NCI-H2081 (cell line): Measurements from ENCODE around the gene SMYD3.

ENCODE experiments used
- DNase-seq, 2 experiments: peaks; one replicate each; lab custom pipeline; 2025; lab: John Stamatoyannopoulos, UW

Gene SMYD3

DNA sequence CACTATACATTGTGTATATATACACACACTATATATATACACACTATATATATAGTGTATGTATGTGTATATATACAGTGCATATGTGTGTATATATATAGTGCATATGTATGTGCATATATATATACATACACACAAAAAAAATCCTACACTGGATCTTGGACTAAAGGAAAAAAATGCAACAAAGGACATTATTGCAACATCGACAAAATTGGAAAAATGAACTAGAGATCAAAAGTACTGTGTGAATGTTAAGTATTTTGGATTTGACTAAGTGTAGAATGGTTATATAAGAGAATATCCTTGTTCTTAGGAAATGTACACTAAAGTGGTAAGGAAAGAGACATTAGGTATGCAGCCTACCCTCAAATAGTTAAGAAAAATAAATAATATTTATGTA, 36.5 kb downstream of the SMYD3 start:
- no peak for DNase-seq

DNA sequence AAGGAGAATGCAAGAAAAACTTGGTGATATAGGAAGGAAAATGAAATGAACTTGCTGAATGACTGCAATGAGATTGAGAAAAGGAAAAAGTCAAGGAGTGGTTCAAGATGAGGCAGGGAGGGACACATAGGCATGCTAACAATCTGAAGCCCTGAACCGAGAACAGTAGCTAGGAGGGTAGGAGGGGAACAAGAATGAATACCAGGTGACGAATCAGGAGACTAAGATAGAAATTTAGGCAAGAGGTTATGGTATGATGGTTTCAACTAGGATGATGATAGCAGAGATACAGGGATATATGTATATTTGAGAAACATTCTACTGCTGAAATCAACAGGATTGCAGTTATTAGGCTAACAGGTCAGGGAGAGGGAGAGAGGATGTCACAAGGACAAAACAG, 44.1 kb downstream of the SMYD3 start:
- DNase-seq, result no peak

GRCh38 chr1:246460406-246460805, 46.7 kb downstream of the SMYD3 start:
- no peak for DNase-seq

GRCh38 chr1:246459221-246459620, 47.9 kb downstream of the SMYD3 start:
- DNase-seq, result no peak

DNA sequence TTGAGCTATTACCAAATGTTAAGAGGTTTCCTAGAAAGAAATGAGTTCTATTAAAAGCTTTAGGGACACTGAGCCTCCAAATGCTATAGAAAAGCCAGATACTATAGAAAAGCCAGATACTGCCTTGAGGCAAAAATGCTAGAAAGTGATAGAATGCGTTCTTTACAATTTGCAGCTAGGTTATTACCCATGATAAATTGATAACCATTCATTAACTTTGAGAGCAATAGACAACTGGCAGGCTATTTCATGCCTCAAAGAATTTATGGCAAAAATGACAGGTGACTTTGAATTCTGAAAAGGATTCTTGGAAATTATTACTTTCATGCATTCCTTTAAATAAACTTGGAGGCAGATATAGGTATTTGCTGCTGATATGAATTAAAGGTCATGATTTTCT, 51.6 kb downstream of the SMYD3 start:
- DNase-seq, result no peak

GRCh38 chr1:246454655-246455054, 52.4 kb downstream of the SMYD3 start:
- DNase-seq, result no peak

- DNase-seq, result peak; percentile 8 to 68
Measured at GRCh38 chr1:246450611-246451251, 56.3 kb downstream of the SMYD3 start.

DNA sequence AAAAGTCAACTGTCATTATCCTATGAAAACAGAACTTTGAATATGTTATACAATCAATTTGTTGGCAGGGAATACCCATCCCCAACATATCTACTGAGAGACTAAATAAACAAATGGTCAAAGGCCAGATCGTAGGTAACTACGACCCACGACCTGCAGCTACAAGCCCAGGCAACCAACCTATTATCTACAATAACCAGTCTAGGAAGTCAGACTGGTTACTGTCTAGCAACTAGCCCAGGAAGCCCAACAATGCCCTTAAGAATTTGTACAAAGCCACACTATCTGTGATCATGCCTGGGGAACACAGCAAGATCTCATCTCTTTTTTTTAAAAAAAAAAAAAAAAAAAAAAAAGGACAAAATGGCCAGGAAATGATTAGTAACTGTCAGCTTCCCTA, 58.7 kb downstream of the SMYD3 start:
- no peak for DNase-seq

- DNase-seq, result no peak
Measured at GRCh38 chr1:246447501-246447900, 59.6 kb downstream of the SMYD3 start.

DNA sequence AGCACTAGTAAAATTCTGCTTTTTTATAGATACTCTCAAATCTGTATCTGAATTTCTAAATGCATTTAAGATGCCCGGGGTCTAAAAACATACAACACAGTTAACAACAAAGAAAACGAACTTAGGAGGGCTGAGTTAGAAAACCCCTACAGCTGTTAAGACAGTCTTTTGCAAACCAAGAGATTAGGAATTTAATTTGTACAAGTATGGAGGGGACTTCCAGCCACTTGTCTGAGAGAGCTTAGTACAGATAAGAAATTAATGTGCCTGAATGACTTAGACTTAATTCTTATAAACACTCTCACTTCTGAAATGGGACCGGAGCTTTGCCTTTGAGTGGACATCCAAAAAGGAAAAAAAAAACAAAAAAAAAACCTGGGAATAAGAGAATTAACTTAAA, 61.6 kb downstream of the SMYD3 start:
- DNase-seq, result no peak

DNA sequence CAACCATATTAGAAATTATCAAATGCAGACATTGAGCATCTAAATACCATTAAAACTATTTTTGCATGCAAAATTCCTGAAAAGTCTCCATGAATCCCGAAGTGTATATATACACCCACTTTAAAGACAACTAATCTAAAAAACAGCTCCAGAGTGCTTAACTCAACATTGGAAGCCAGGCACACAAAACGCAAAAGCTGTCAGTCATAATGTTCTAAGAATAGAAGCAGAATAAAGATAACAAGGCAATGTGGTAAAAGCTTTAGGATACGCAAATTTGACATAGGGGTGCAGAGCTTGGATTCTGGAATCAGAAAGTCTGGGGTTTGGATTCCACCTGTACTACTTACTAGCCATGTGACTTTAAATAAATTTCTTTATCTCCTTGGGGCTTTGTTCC, 62.5 kb downstream of the SMYD3 start:
- no peak for DNase-seq

GRCh38 chr1:246437961-246438360, 69.1 kb downstream of the SMYD3 start:
- DNase-seq, result no peak

GRCh38 chr1:246435421-246436041, 71.5 kb downstream of the SMYD3 start:
- no peak for DNase-seq

- DNase-seq, result no peak
Measured at GRCh38 chr1:246434335-246434734, 72.7 kb downstream of the SMYD3 start.

- no peak for DNase-seq
Measured at GRCh38 chr1:246428542-246429308, 78.4 kb downstream of the SMYD3 start.

DNA sequence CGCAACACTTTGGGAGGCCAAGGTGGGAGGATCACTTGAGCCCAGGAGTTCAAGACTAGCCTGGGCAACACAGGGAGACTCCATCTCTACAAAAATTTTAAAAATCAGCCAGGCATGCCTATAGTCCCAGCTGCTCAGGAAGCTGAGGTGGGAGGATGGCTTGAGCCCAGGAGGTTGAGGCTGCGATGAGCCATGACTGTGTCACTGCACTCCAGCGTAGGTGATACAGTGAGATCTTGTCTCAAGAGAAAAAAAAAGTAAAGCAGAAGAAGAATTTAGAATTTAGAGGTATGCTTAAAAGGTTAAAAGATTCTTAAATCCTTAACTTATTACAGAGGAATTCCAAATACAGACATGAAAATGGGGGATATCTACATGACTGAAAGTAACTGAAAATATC, 79.5 kb downstream of the SMYD3 start:
- no peak for DNase-seq

DNA sequence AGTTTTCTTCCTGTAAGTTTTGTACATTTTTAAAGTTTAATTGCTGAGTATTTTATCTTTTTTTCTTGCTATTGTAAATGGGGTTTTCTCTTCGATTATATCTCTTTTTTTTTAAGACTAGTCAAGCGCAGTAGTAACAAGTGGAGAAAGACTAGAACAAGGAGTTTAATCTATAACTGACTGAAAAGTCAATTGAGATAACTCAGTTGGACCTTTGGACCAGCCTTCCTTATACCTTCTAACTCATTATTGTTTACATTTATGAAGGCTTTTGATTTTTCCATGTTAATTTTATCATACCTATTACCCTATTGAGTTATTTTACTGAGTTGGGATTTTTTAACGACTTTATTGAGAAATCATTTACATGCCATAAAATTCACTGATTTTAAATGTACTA, 81.2 kb downstream of the SMYD3 start:
- DNase-seq, result no peak

DNA sequence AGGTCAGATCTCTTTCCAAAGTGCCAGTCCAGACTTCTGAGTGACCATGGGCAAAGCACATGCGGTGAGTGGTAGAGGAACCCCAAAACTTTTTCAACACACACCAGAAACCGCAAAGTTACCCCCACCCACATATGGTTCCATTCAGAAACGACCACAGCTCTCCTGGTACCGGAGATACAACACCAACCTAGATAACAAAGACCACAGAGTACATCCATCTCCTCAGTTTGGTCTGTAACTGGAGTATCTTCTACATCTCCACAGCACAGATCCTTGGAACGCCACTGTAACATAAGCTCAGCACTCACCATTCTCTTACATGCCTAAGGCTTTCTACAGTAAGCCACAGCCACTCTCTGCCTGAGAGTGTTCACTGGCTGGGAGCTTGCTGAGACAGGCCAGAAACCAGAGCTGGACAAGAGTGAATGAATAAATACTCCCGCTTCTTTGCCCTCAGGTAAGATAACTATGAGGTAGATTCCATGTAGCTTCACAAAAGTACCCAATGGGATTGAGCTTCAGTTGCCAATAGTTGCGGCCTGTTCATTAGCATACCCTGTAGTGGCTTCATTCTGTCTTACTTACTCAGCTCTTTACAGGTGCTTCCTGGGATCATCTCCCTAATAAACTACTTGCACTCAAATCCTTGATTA, 81.8 kb downstream of the SMYD3 start:
- no peak for DNase-seq

- no peak for DNase-seq
Measured at GRCh38 chr1:246420300-246420699, 86.8 kb downstream of the SMYD3 start.

GRCh38 chr1:246418565-246419312, 88.3 kb downstream of the SMYD3 start:
- DNase-seq, result no peak

DNA sequence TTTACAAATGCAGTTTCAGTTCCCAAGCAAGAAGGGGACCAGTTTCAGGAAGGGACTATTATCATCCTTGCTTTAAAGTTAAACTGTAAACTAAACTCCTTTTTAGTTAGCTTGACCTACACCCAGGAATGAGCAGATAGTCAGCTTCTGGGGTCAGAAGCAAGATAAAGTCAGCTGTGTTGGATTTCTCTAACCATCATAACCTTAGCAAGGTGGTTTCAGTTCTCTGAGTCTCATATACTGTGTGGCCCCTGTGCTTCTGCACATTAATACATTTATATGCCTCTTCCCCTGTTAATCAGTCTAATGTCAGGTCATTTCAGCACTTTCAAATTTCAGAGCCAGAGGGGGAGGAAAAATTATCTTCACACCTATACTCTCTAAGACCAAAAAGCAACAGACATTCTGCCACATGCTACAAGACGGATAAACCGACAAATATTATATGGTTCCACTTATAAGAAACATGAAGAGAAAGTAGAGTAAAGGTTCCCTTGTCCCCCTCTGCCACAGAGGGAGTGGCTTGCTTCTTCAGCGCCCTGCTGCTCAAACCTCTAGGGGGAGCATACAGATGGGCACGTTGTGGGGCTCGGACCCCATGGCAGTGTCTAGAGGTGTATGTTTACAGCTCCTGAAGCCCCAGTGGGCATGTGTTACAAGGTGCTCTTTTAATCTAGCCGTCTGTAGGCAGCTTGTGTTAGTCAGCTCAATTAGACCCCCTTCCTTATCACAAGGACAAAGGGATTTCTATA, 89.1 kb downstream of the SMYD3 start:
- no peak for DNase-seq
